ENCODE measurements around the gene CBR3.
"Not testable (repeated sequence)": the region's sequence is repeated elsewhere in the genome, so short reads cannot be mapped to it uniquely, and the experiment has no call there.

The CBR3 gene

GRCh38 chr21:36127250-36127904 lies 7.5 kb upstream of the CBR3 start:
- WGBS (ENCODE audit: insufficient coverage): 95% methylated on average over 8 of the region's 10 CpGs
- POLR2A ChIA-PET: no interaction called here
- no peak overlapping the region for H3K4me3 ChIP-seq (ENCODE audit: control insufficient read depth in 1 of 7, extremely low read depth in 1 of 7, insufficient read depth in 4 of 7, low read depth in 2 of 7, low read length in 6 of 7)
- H3K4me1 ChIP-seq (ENCODE audit: control extremely low read depth in 1 of 4, control insufficient read depth in 4 of 4, insufficient read depth in 4 of 4, low read length in 3 of 4): peaks cover 0 to 19% (median 14%) of the 10 kb centered on the region in 4 experiments
- no peak overlapping the region for H3K27ac ChIP-seq (ENCODE audit: insufficient read depth in 1 of 2, low read depth in 1 of 2, low read length in 2 of 2, poor library complexity in 1 of 2, severe bottlenecking in 2 of 2)
- no peaks in the 10 kb centered on the region for H3K36me3 ChIP-seq (ENCODE audit: control insufficient read depth in 4 of 4, insufficient read depth in 4 of 4, low read length in 3 of 4)
- H3K9me3 ChIP-seq (ENCODE audit: control extremely low read depth in 1 of 5, control insufficient read depth in 4 of 5, insufficient read depth in 2 of 5, low read depth in 1 of 5, low read length in 4 of 5): no peaks in the 10 kb centered on the region
- peaks cover 0 to 2% (median 0%) of the 10 kb centered on the region in 5 experiments for H3K27me3 ChIP-seq (replicated peaks in 2 of 5; ENCODE audit: control insufficient read depth in 4 of 5, insufficient read depth in 5 of 5, low read length in 4 of 5)
- no peak for DNase-seq
- CTCF ChIA-PET: interaction anchor here (0.7 to 3.0 kb wide), 6 partner anchors 9 to 118 kb away, joined by 3 to 10 read pairs (median 4); no protein-coding TSS in a partner anchor

GRCh38 chr21:36127977-36128376 lies 6.9 kb upstream of the CBR3 start:
- H3K36me3 ChIP-seq (ENCODE audit: control insufficient read depth in 4 of 4, insufficient read depth in 4 of 4, low read length in 3 of 4): no peaks in the 10 kb centered on the region
- peaks cover 0 to 3% (median 0%) of the 10 kb centered on the region in 5 experiments for H3K27me3 ChIP-seq (replicated peaks in 2 of 5; ENCODE audit: control insufficient read depth in 4 of 5, insufficient read depth in 5 of 5, low read length in 4 of 5)
- 75% methylated on average over 5 of the region's 5 CpGs for WGBS (ENCODE audit: insufficient coverage)
- H3K27ac ChIP-seq (ENCODE audit: insufficient read depth in 1 of 2, low read depth in 1 of 2, low read length in 2 of 2, poor library complexity in 1 of 2, severe bottlenecking in 2 of 2): no peak overlapping the region
- H3K9me3 ChIP-seq (ENCODE audit: control extremely low read depth in 1 of 5, control insufficient read depth in 4 of 5, insufficient read depth in 2 of 5, low read depth in 1 of 5, low read length in 4 of 5): no peaks in the 10 kb centered on the region
- no peak overlapping the region for H3K4me3 ChIP-seq (ENCODE audit: control insufficient read depth in 1 of 7, extremely low read depth in 1 of 7, insufficient read depth in 4 of 7, low read depth in 2 of 7, low read length in 6 of 7)
- DNase-seq: peak in 1 of 3 donors; percentile 39
- CTCF ChIA-PET: interaction anchor here (0.7 to 3.0 kb wide), 4 partner anchors 8 to 117 kb away, joined by 3 to 10 read pairs (median 4); no protein-coding TSS in a partner anchor
- H3K4me1 ChIP-seq (ENCODE audit: control extremely low read depth in 1 of 4, control insufficient read depth in 4 of 4, insufficient read depth in 4 of 4, low read length in 3 of 4): peaks cover 0 to 19% (median 14%) of the 10 kb centered on the region in 4 experiments
- POLR2A ChIA-PET: interaction anchor here (0.6 kb wide), 1 partner anchor 78 kb away, joined by 3 read pairs; no protein-coding TSS in a partner anchor

GRCh38 chr21:36129219-36129618 lies 5.7 kb upstream of the CBR3 start:
- Histone ChIP-seq H3K36me3 (ENCODE audit: control insufficient read depth in 4 of 4, insufficient read depth in 4 of 4, low read length in 3 of 4) (no peaks in the 10 kb centered on the region), H3K9me3 (ENCODE audit: control extremely low read depth in 1 of 5, control insufficient read depth in 4 of 5, insufficient read depth in 2 of 5, low read depth in 1 of 5, low read length in 4 of 5) (no peaks in the 10 kb centered on the region), H3K27ac (ENCODE audit: insufficient read depth in 1 of 2, low read depth in 1 of 2, low read length in 2 of 2, poor library complexity in 1 of 2, severe bottlenecking in 2 of 2) (no peak overlapping the region), H3K27me3 (replicated peaks in 2 of 5; ENCODE audit: control insufficient read depth in 4 of 5, insufficient read depth in 5 of 5, low read length in 4 of 5) (peaks cover 0 to 3% (median 0%) of the 10 kb centered on the region in 5 experiments), H3K4me3 (ENCODE audit: control insufficient read depth in 1 of 7, extremely low read depth in 1 of 7, insufficient read depth in 4 of 7, low read depth in 2 of 7, low read length in 6 of 7) (peak overlapping the region in 1 of 7 experiments; percentile 36), H3K4me1 (ENCODE audit: control extremely low read depth in 1 of 4, control insufficient read depth in 4 of 4, insufficient read depth in 4 of 4, low read length in 3 of 4) (peaks cover 0 to 22% (median 16%) of the 10 kb centered on the region in 4 experiments)
- POLR2A ChIA-PET: interaction anchor here (0.6 kb wide), 1 partner anchor 34 kb away, joined by 3 read pairs; no protein-coding TSS in a partner anchor
- no CpG with 5 or more reads among the region's 2 CpGs for WGBS (ENCODE audit: insufficient coverage)
- no peak for DNase-seq
- CTCF ChIA-PET: no interaction called here

- WGBS (ENCODE audit: insufficient coverage): 14% methylated on average over 8 of the region's 18 CpGs
- H3K4me3 ChIP-seq (ENCODE audit: control insufficient read depth in 1 of 7, extremely low read depth in 1 of 7, insufficient read depth in 4 of 7, low read depth in 2 of 7, low read length in 6 of 7): peak overlapping the region in 3 of 7 experiments; percentile 36 to 69 (median 39)
- POLR2A ChIA-PET: not testable (repeated sequence)
Measured at GRCh38 chr21:36130414-36130762, 4.5 kb upstream of the CBR3 start.

GRCh38 chr21:36130839-36131238 lies 4.0 kb upstream of the CBR3 start:
- H3K36me3 ChIP-seq (ENCODE audit: control insufficient read depth in 4 of 4, insufficient read depth in 4 of 4, low read length in 3 of 4); H3K9me3 ChIP-seq (ENCODE audit: control extremely low read depth in 1 of 5, control insufficient read depth in 4 of 5, insufficient read depth in 2 of 5, low read depth in 1 of 5, low read length in 4 of 5); H3K27ac ChIP-seq (ENCODE audit: insufficient read depth in 1 of 2, low read depth in 1 of 2, low read length in 2 of 2, poor library complexity in 1 of 2, severe bottlenecking in 2 of 2); CTCF ChIA-PET; POLR2A ChIA-PET; DNase-seq: not testable (repeated sequence)
- Histone ChIP-seq H3K4me3 (ENCODE audit: control insufficient read depth in 1 of 7, extremely low read depth in 1 of 7, insufficient read depth in 4 of 7, low read depth in 2 of 7, low read length in 6 of 7) (peak overlapping the region in 2 of 7 experiments; percentile 39 to 69), H3K4me1 (ENCODE audit: control extremely low read depth in 1 of 4, control insufficient read depth in 4 of 4, insufficient read depth in 4 of 4, low read length in 3 of 4) (peaks cover 3 to 35% (median 27%) of the 10 kb centered on the region in 4 experiments), H3K27me3 (replicated peaks in 2 of 5; ENCODE audit: control insufficient read depth in 4 of 5, insufficient read depth in 5 of 5, low read length in 4 of 5) (peaks cover 0 to 13% (median 0%) of the 10 kb centered on the region in 5 experiments)
- WGBS (ENCODE audit: insufficient coverage): 95% methylated on average over 4 of the region's 5 CpGs

More at GRCh38 chr21:36130414-36130762, 4.5 kb upstream of the CBR3 start:
- H3K9me3 ChIP-seq (ENCODE audit: control extremely low read depth in 1 of 5, control insufficient read depth in 4 of 5, insufficient read depth in 2 of 5, low read depth in 1 of 5, low read length in 4 of 5); H3K36me3 ChIP-seq (ENCODE audit: control insufficient read depth in 4 of 4, insufficient read depth in 4 of 4, low read length in 3 of 4); H3K27ac ChIP-seq (ENCODE audit: insufficient read depth in 1 of 2, low read depth in 1 of 2, low read length in 2 of 2, poor library complexity in 1 of 2, severe bottlenecking in 2 of 2); CTCF ChIA-PET: not testable (repeated sequence)
- Histone ChIP-seq H3K27me3 (replicated peaks in 2 of 5; ENCODE audit: control insufficient read depth in 4 of 5, insufficient read depth in 5 of 5, low read length in 4 of 5) (peaks cover 0 to 11% (median 0%) of the 10 kb centered on the region in 5 experiments), H3K4me1 (ENCODE audit: control extremely low read depth in 1 of 4, control insufficient read depth in 4 of 4, insufficient read depth in 4 of 4, low read length in 3 of 4) (peaks cover 3 to 33% (median 25%) of the 10 kb centered on the region in 4 experiments)
- peak in 1 of 3 donors; percentile 21 for DNase-seq

GRCh38 chr21:36132696-36133095 lies 2.2 kb upstream of the CBR3 start:
- Histone ChIP-seq H3K9me3 (ENCODE audit: control extremely low read depth in 1 of 5, control insufficient read depth in 4 of 5, insufficient read depth in 2 of 5, low read depth in 1 of 5, low read length in 4 of 5) (no peaks in the 10 kb centered on the region), H3K4me3 (ENCODE audit: control insufficient read depth in 1 of 7, extremely low read depth in 1 of 7, insufficient read depth in 4 of 7, low read depth in 2 of 7, low read length in 6 of 7) (no peak overlapping the region), H3K27ac (ENCODE audit: insufficient read depth in 1 of 2, low read depth in 1 of 2, low read length in 2 of 2, poor library complexity in 1 of 2, severe bottlenecking in 2 of 2) (no peak overlapping the region), H3K36me3 (ENCODE audit: control insufficient read depth in 4 of 4, insufficient read depth in 4 of 4, low read length in 3 of 4) (no peaks in the 10 kb centered on the region), H3K27me3 (replicated peaks in 2 of 5; ENCODE audit: control insufficient read depth in 4 of 5, insufficient read depth in 5 of 5, low read length in 4 of 5) (peaks cover 0 to 13% (median 0%) of the 10 kb centered on the region in 5 experiments), H3K4me1 (ENCODE audit: control extremely low read depth in 1 of 4, control insufficient read depth in 4 of 4, insufficient read depth in 4 of 4, low read length in 3 of 4) (peaks cover 3 to 40% (median 32%) of the 10 kb centered on the region in 4 experiments)
- no peak for DNase-seq
- WGBS (ENCODE audit: insufficient coverage): over 99% methylated on average over 7 of the region's 8 CpGs
- POLR2A ChIA-PET: no interaction called here
- CTCF ChIA-PET: interaction anchor here (1.0 to 1.1 kb wide), 2 partner anchors 9 to 20 kb away, joined by 3 read pairs; no protein-coding TSS in a partner anchor

All from common myeloid progenitor, CD34-positive (primary cell).